ENCODE measurements around the gene ELOVL5.
A peak's percentile ranks its signal among the peaks of the same experiment; 100 is the strongest.
"Not testable (repeated sequence)": the region's sequence is repeated elsewhere in the genome, so short reads cannot be mapped to it uniquely, and the experiment has no call there.

The ELOVL5 gene

GRCh38 chr6:53348371-53349208, at the start of gene ELOVL5:
TSS of gene ELOVL5 (minus strand) at chr6:53348950. CDS start at chr6:53295699, 53,251 bp downstream.
- Histone ChIP-seq H3K27ac (ENCODE audit: low read length) (no peak within 1 kb of the TSS), H3K9ac (ENCODE audit: low read depth, low read length) (peak within 1 kb of the TSS; percentile 39; the same call in 1 of the 2 replicates), H3K36me3 (ENCODE audit: insufficient read depth, low read depth, low read length) (peaks cover 10% of the 10 kb centered on the region; the same call in 1 of the 2 replicates), H3K9me3 (ENCODE audit: insufficient read depth, low read depth, low read length) (no peaks in the 10 kb centered on the region), H3K27me3 (ENCODE audit: insufficient read depth, low read length) (peaks cover 20% of the 10 kb centered on the region), H3K4me3 (ENCODE audit: low read length) (peak within 1 kb of the TSS; percentile 74), H3K4me1 (ENCODE audit: insufficient read depth, low read length) (peaks cover 13% of the 10 kb centered on the region; the same call in 1 of the 2 replicates)

- H3K27ac ChIP-seq (ENCODE audit: low read length), result no peak overlapping the region
- no peaks in the 10 kb centered on the region for H3K27me3 ChIP-seq (ENCODE audit: insufficient read depth, low read length)
- no peak overlapping the region for H3K4me3 ChIP-seq (ENCODE audit: low read length)
- H3K4me1 ChIP-seq (ENCODE audit: insufficient read depth, low read length), result no peaks in the 10 kb centered on the region
- no peaks in the 10 kb centered on the region for H3K36me3 ChIP-seq (ENCODE audit: insufficient read depth, low read depth, low read length)
- no peak overlapping the region for H3K9ac ChIP-seq (ENCODE audit: low read depth, low read length)
- no peaks in the 10 kb centered on the region for H3K9me3 ChIP-seq (ENCODE audit: insufficient read depth, low read depth, low read length)
Measured at GRCh38 chr6:53397283-53397682, 48.5 kb upstream of the ELOVL5 start.

GRCh38 chr6:53395986-53396385, 47.2 kb upstream of the ELOVL5 start:
- no peak overlapping the region for H3K9ac ChIP-seq (ENCODE audit: low read depth, low read length)
- H3K27me3 ChIP-seq (ENCODE audit: insufficient read depth, low read length), result no peaks in the 10 kb centered on the region
- H3K4me3 ChIP-seq (ENCODE audit: low read length), result no peak overlapping the region
- no peaks in the 10 kb centered on the region for H3K9me3 ChIP-seq (ENCODE audit: insufficient read depth, low read depth, low read length)
- H3K4me1 ChIP-seq (ENCODE audit: insufficient read depth, low read length), result no peaks in the 10 kb centered on the region
- H3K36me3 ChIP-seq (ENCODE audit: insufficient read depth, low read depth, low read length), result no peaks in the 10 kb centered on the region
- H3K27ac ChIP-seq (ENCODE audit: low read length), result no peak overlapping the region

- Histone ChIP-seq H3K9me3 (ENCODE audit: insufficient read depth, low read depth, low read length) (no peaks in the 10 kb centered on the region), H3K27me3 (ENCODE audit: insufficient read depth, low read length) (no peaks in the 10 kb centered on the region), H3K9ac (ENCODE audit: low read depth, low read length) (no peak overlapping the region), H3K27ac (ENCODE audit: low read length) (no peak overlapping the region), H3K4me1 (ENCODE audit: insufficient read depth, low read length) (peaks cover 8% of the 10 kb centered on the region), H3K36me3 (ENCODE audit: insufficient read depth, low read depth, low read length) (no peaks in the 10 kb centered on the region), H3K4me3 (ENCODE audit: low read length) (no peak overlapping the region)
Measured at GRCh38 chr6:53394704-53395103, 46.0 kb upstream of the ELOVL5 start.

- H3K27ac ChIP-seq (ENCODE audit: low read length), result no peak overlapping the region
- H3K36me3 ChIP-seq (ENCODE audit: insufficient read depth, low read depth, low read length), result no peaks in the 10 kb centered on the region
- H3K9ac ChIP-seq (ENCODE audit: low read depth, low read length), result no peak overlapping the region
- no peaks in the 10 kb centered on the region for H3K9me3 ChIP-seq (ENCODE audit: insufficient read depth, low read depth, low read length)
- H3K27me3 ChIP-seq (ENCODE audit: insufficient read depth, low read length), result no peaks in the 10 kb centered on the region
- H3K4me3 ChIP-seq (ENCODE audit: low read length), result no peak overlapping the region
- H3K4me1 ChIP-seq (ENCODE audit: insufficient read depth, low read length), result peaks cover 8% of the 10 kb centered on the region
Measured at GRCh38 chr6:53391170-53391569, 42.4 kb upstream of the ELOVL5 start.

GRCh38 chr6:53390010-53390409, 41.3 kb upstream of the ELOVL5 start:
- Histone ChIP-seq H3K4me1 (ENCODE audit: insufficient read depth, low read length) (peaks cover 8% of the 10 kb centered on the region), H3K9me3 (ENCODE audit: insufficient read depth, low read depth, low read length) (no peaks in the 10 kb centered on the region), H3K4me3 (ENCODE audit: low read length) (no peak overlapping the region), H3K27me3 (ENCODE audit: insufficient read depth, low read length) (no peaks in the 10 kb centered on the region), H3K9ac (ENCODE audit: low read depth, low read length) (no peak overlapping the region), H3K36me3 (ENCODE audit: insufficient read depth, low read depth, low read length) (no peaks in the 10 kb centered on the region), H3K27ac (ENCODE audit: low read length) (no peak overlapping the region)

GRCh38 chr6:53388615-53389014, 39.9 kb upstream of the ELOVL5 start:
- H3K27ac ChIP-seq (ENCODE audit: low read length); H3K36me3 ChIP-seq (ENCODE audit: insufficient read depth, low read depth, low read length); H3K27me3 ChIP-seq (ENCODE audit: insufficient read depth, low read length); H3K9me3 ChIP-seq (ENCODE audit: insufficient read depth, low read depth, low read length); H3K4me1 ChIP-seq (ENCODE audit: insufficient read depth, low read length); H3K4me3 ChIP-seq (ENCODE audit: low read length); H3K9ac ChIP-seq (ENCODE audit: low read depth, low read length): not testable (repeated sequence)

- peaks cover 8% of the 10 kb centered on the region for H3K9me3 ChIP-seq (ENCODE audit: insufficient read depth, low read depth, low read length)
- H3K27ac ChIP-seq (ENCODE audit: low read length), result no peak overlapping the region
- no peaks in the 10 kb centered on the region for H3K27me3 ChIP-seq (ENCODE audit: insufficient read depth, low read length)
- no peaks in the 10 kb centered on the region for H3K36me3 ChIP-seq (ENCODE audit: insufficient read depth, low read depth, low read length)
- no peak overlapping the region for H3K9ac ChIP-seq (ENCODE audit: low read depth, low read length)
- no peak overlapping the region for H3K4me3 ChIP-seq (ENCODE audit: low read length)
- no peaks in the 10 kb centered on the region for H3K4me1 ChIP-seq (ENCODE audit: insufficient read depth, low read length)
Measured at GRCh38 chr6:53382421-53382820, 33.7 kb upstream of the ELOVL5 start.

- H3K4me1 ChIP-seq (ENCODE audit: insufficient read depth, low read length), result no peaks in the 10 kb centered on the region
- H3K27me3 ChIP-seq (ENCODE audit: insufficient read depth, low read length), result no peaks in the 10 kb centered on the region
- no peak overlapping the region for H3K9ac ChIP-seq (ENCODE audit: low read depth, low read length)
- no peaks in the 10 kb centered on the region for H3K36me3 ChIP-seq (ENCODE audit: insufficient read depth, low read depth, low read length)
- H3K4me3 ChIP-seq (ENCODE audit: low read length), result no peak overlapping the region
- H3K9me3 ChIP-seq (ENCODE audit: insufficient read depth, low read depth, low read length), result peaks cover 8% of the 10 kb centered on the region
- H3K27ac ChIP-seq (ENCODE audit: low read length), result no peak overlapping the region
Measured at GRCh38 chr6:53378208-53378607, 29.5 kb upstream of the ELOVL5 start.

- Histone ChIP-seq H3K4me1 (ENCODE audit: insufficient read depth, low read length) (no peaks in the 10 kb centered on the region), H3K36me3 (ENCODE audit: insufficient read depth, low read depth, low read length) (no peaks in the 10 kb centered on the region), H3K27me3 (ENCODE audit: insufficient read depth, low read length) (no peaks in the 10 kb centered on the region), H3K9ac (ENCODE audit: low read depth, low read length) (no peak overlapping the region), H3K4me3 (ENCODE audit: low read length) (no peak overlapping the region), H3K9me3 (ENCODE audit: insufficient read depth, low read depth, low read length) (peaks cover 4% of the 10 kb centered on the region), H3K27ac (ENCODE audit: low read length) (no peak overlapping the region)
Measured at GRCh38 chr6:53377793-53378192, 29.0 kb upstream of the ELOVL5 start.

- Histone ChIP-seq H3K9ac (ENCODE audit: low read depth, low read length) (no peak overlapping the region), H3K4me1 (ENCODE audit: insufficient read depth, low read length) (no peaks in the 10 kb centered on the region), H3K4me3 (ENCODE audit: low read length) (no peak overlapping the region), H3K27me3 (ENCODE audit: insufficient read depth, low read length) (no peaks in the 10 kb centered on the region), H3K27ac (ENCODE audit: low read length) (no peak overlapping the region), H3K36me3 (ENCODE audit: insufficient read depth, low read depth, low read length) (no peaks in the 10 kb centered on the region), H3K9me3 (ENCODE audit: insufficient read depth, low read depth, low read length) (no peaks in the 10 kb centered on the region)
Measured at GRCh38 chr6:53377289-53377688, 28.5 kb upstream of the ELOVL5 start.

- Histone ChIP-seq H3K9ac (ENCODE audit: low read depth, low read length) (no peak overlapping the region), H3K27ac (ENCODE audit: low read length) (no peak overlapping the region), H3K27me3 (ENCODE audit: insufficient read depth, low read length) (no peaks in the 10 kb centered on the region), H3K9me3 (ENCODE audit: insufficient read depth, low read depth, low read length) (no peaks in the 10 kb centered on the region), H3K4me1 (ENCODE audit: insufficient read depth, low read length) (no peaks in the 10 kb centered on the region), H3K4me3 (ENCODE audit: low read length) (no peak overlapping the region), H3K36me3 (ENCODE audit: insufficient read depth, low read depth, low read length) (no peaks in the 10 kb centered on the region)
Measured at GRCh38 chr6:53376661-53377226, 28.0 kb upstream of the ELOVL5 start.
